ENCODE data around the gene WDR54.
"Not testable (repeated sequence)": the region's sequence is repeated elsewhere in the genome, so short reads cannot be mapped to it uniquely, and the experiment has no call there.

WDR54 gene

DNA sequence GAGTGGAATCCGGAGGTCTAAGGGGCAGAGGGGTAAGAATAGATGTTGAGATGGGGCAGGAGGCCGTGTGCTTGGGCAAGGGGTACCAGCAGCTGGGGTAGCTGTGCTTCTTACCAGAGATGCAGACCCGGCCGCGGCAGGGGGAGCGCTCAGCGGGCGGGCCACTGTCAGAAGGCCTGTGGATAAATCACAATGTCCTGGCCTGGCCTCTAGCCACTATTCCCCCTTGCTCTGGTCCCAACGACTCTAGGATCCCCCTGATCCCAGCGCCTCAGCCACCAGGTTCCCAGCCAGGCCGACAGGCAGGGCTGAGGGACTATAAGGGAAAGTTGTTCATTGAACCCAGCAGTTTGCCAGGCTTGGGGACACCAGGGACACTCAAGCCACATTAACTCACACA lies 9.0 kb downstream of the WDR54 start:
- no peak for DNase-seq

DNA sequence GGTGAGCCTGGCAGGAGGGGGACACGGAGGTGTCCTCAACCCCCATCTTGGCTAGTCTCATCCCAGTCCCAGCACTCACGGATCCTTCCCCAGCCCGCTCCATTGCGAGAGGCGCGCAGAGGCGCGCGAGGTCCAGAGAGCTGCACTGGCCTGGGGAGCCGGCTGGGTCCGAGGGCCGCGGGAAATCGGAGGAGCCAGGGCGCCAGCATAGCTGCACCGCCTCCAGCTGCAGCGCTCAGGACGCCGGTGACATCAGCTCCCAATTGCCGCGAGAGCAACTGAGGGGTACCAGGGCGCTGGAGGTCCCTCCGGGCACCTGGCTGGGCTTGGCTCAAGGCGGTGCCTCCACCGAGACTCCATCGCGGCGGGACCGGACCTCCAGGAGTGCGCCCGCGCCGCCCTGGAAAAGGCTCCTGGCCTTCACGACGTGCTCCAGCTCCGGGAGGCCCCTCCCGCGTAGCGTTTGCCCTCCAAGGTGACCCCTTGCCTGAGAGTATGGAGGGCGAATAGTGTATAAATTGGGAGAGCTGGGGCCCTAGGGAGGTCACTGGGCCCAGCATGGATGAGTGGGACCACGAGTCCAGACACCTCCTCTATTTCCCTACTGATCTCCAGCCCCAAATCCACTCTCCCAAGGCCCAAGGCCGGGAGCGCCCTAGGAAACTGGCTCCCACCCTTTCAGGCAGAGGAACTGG lies 14.7 kb downstream of the WDR54 start:
- DNase-seq, result no peak

DNA sequence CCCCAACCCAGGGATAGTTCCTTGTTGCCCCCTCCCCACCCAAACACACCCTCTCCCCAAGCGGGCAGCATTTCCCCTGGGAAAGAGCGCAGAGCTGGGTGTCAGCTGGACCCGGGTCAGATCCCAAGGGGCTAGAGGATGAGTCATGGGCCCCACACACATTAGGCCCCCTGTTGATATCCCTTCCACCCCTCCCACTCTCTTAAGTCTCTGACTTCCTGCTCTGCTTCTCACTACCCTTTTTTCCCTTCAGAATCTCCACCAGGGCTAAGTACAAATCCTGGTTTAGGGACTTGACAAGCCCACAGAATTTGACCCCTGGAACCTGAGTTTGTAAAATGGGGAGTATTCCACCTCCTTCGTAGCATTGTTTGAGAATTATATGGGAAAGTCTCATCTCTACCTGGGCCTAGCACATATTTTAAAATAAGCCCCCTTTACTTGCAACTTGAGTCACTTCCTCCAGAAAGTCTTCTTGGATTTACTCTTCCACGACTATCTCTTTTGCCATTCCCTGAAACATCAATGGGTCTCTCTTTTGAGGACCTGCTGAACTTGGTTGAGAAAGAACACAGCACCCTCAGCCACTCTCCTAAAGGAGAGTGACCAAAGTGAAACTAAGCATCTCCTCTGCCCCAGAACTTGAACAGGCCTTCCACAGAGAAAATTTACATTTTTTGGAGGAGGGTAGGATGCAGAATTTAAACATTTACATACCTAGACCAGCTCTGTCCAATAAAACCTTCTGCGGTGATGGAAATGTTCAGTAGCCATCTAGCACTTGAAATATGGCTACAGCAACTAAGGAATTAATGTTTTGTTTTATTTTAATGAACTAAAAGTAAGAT lies 15.5 kb downstream of the WDR54 start:
- DNase-seq, result no peak

DNA sequence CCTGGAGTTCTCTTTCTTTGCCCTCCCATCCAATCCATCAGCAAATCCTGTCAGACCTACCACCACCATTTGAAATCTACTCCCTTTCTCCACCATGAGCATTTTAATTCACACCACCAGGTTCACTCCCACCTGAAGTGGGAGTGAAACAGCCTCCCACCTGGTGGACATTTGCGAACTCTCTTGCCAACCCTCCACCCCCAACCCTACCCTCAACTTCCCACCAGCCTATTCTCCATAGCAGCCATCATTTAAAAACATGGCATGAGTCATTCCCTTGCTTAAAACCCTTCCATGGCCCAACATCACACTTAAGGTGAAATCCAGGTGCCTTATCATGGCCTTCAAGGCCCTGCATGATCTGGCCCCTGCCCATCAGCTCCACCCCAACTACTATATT lies 16.7 kb downstream of the WDR54 start:
- DNase-seq, result no peak

DNA sequence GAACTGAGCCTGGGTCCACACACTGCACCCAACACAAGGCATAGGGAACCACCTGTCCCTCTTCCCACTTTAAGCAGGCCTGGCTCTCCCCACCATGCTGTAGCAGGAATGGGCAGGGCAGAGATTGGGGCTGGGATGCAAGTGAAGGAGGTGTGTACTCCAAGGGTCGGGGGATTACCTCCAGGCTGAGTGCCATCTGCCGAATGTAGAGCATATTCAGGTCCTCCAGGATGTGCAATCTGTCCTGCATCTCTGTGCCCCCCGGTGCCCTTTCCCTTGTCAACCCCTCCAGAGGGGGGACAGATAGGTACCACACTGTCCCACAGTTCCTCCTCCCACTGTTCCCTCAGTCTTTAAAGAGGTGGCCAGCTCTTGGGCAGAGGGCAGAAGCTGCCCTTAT lies 17.8 kb downstream of the WDR54 start:
- DNase-seq, result no peak

DNA sequence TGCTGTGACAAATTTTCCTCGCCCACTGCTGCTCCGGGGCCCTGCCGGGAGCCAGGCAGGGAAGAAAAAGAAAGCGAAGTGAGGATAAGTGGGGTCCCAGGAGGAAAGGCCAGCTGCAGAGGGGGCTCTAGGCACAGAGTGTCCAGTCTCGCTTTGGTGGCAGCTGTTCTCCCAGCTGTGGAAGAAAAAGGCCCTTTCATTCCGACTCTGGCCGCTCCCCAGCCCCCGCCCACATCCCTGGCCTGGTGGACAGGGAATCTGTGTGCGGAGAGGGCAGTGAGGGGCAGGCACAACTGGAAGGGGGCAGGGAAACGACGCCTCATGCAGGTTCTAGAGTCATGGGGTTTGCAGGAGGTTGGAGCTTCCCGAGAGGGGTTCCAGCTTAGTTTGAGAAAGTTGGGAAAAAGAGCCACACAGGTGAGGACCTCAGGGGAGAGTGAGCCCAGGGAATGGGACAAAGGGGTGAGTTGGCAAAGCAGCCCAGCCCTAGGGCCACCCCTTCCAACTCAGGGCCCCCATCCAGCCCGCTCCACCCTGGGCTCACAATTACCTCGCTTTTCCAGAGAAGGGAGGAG lies 18.4 kb downstream of the WDR54 start:
- DNase-seq, result no peak

DNA sequence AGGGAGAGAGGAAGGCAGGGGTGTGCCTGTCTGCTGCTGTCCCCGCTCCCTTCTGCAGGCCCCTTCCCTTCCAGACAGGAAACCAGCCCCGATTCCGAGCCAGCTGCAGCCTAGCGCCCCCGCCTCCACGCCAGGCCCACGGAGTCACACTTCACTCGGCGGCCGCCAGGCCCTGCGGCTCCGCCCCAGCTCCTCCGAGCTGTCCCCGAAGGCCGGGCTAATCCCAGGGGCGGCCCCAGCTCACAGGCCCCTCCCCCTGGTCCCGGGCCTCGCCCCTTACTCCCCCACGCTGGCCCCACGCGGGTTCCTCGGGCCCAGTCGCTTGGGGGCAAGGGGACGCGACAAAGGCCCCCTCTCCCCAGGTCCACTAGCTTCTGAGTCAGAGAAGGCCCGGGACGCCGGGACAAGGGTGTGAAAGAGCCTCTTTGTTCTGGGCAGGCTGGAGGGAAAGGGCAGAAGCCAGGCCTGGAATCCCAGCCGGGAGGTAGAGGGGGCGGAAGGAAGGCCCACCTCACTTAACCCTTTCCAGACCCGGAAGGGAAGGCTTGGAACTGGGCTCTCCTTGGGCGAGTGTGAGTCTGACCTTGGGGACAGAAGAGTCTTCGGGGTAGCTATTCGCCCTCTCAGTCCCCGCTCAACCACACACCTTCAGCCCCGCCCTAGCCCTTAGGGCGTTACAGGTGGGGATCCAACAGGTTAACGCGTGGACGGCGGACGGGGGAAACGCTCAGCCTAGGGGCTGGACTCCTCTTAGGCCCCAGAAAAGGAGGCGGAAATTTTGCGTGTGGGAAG lies 19.0 kb downstream of the WDR54 start:
- peak; percentile 65 for DNase-seq

DNA sequence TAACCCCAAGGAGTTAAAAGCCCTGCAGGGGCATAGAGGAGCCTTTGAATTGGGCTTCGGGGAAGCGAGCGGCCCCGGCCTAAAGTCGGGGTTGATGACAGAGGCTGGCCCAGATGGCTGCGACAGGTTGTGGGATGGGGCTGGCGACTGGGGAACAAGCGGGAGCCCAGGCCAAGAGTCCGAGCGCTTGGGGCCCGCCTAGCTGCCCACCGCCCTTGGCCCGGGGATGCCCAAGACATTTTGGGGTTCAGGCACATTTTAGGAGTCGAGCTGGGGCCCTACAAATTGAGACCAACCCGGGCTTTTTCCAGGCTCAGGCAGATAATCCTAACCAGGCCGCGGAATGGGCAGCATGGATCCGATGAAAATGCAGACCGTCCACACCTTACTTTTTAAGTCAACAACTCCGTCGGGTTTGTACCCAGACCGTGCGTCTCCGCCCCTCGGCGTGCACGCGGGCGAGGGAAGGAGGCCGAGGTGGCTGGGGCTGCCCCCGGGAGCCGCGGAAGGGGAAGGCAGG lies 19.7 kb downstream of the WDR54 start:
- DNase-seq, result no peak

DNA sequence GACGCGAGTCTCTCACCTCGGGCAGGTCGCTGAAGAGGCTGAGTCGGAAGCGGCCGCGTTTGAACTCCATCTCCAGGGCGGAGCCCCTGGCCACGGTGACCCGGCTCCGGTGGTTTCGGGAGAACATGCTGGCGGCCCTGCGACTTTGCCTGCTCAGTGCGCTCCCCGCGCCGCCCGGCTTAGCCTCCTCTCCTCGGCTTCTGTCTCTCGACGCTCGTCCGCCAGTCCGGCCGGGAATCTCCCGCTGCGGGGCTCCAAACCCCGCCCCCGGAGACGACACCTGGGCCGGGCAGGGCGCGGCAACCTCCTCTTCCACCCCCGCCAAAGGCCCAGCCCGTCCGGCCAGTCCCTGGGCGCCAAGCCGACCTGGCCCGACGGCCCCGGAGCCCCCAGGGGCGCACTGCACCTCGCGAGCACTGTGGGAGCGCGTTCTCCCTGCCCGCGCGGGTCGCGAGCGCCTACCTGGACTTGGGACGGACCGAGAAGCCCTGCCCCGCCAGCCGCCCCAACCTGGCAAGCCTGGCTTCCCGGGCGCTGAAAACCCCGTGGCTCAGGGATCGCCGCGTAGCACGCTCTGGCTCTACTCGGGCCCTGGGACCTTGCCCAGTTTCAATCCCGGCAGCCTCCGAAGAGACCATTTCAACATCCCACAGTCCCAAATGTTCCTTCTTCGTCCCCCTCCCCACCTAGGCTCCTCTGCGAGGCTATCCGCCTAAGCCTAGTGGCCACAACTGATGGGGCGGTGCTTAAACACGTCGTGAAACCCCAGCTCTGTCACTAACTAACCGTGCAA lies 20.4 kb downstream of the WDR54 start, which contains the start of gene RTKN:
TSS of gene RTKN (minus strand) at position 248 of the 793 bp plus-strand sequence. CDS start at position 127, 121 bp downstream.
- peak; percentile 69 for DNase-seq

DNA sequence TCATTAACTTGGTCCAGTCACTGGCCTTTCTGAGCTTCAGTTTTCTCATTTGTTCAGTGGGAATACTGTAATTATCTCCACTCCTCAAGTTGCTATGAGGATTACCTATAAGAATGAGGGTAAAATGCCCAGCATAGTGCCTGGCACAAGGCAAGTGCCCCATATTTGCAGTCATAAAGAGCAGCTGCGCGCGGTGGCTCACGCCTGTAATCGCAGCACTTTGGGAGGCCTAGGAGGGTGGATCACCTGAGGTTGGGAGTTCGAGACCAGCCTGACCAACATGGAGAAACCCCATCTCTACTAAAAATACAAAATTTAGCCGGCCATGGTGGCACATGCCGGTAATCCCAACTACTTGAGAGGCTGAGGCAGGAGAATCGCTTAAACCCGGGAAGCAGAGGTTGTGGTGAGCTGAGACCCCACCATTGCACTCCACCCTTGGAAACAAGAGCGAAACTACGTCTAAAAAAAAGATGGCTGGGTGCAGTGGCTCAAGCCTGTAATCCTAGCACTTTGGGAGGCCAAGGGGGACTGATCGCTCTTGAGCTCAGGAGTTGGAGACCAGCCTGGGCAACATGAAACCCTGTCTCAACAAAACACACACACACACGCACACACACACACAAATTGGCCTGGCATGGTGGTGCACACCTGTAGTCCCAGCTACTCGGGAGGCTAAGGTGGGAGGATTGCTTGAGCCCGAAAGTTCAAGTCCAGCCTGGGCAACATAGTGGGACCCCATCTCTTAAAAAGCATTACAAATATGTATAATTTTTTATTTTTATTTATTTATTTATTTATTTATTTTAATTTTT lies 21.2 kb downstream of the WDR54 start:
- DNase-seq, result not testable (repeated sequence)

DNA sequence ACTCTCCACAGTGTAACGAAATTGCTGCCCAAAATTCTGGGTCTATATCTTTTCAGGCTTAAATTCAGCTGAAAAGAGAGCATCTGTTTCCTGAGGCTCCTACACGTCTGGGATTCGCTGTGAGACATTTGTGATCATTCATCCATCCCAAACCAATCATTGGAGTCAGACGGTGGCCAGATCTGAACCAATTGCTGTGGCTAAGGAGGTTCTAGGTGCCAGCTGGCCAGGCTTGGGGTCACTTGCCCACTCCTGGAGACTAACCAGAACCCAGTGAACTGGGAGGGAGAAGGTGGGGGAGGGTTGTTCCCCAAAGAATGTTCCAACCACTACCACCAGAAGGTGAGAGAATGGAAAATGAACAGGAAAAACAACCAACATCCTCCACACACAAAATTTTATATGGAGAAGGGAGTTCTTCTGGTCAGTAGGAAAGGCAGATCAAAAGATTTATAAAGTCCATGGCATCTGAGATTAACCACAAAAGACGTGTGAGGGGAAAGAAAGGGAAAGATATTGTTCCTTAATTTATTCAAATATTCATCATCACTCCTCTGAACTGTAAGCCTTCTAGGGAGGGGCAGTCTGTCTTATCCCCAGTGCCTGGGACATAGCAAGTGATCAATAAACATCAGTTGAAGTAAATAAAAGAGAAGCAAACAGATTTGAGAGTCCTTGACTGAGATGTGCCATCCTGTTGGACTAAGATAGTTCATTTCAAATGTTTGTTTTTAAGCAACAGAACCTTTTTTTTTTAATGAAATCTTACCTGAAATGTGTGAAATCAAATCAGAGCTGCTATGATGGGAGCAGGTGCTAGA lies 23.2 kb downstream of the WDR54 start:
- DNase-seq, result no peak

DNA sequence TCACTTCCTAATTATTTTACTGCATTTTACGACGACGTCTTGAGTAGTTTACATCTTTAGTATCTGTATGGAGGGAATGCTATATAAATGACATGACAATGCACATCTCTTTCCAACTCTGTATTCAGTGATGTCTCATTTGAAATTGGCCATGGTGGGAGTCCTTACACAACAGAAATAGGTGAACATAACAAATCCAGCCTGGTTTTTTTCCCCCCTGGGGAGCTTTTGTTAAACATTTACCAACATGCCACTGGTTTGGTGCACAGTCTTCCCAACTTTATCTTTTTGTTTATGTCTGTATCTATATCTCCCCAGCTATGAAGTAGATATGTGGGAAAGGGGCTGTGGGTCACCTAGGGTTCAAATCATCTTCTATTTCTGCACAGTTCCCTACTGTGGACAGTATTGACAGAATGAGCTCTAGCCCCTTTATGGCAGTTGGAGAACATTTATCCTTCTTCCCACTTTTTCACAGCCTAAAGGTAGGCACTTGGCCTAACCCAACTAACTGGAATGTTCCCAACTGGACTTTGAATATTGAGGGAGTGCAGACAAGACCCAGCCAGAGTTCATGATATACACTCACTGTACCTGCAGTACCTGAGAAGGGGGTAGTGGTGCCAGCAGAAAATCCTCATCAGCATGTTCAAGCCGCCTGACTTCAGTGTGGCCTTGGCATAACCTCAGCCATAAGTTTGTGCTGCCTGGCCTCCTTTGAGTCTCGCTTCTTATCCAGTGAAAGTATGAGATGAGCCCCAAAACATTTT lies 25.9 kb downstream of the WDR54 start:
- no peak for DNase-seq

DNA sequence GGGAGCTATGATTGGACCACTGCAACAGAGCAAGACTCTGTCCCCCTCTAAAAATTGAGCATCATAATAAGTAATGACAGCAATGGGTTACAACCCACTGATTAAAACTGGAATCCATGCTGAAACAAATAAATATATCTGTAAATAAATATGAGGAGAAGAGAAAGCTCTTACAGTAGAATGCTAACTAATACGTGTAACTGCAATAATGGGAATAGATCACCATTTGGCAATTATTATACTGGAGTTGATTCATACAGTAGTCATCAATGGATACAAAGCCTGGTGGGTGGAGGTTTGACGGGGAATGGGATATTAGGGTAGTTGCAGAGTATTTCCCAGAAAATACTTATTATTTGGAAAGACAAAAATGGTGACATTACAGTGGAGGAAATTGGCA lies 27.2 kb downstream of the WDR54 start:
- DNase-seq, result no peak

DNA sequence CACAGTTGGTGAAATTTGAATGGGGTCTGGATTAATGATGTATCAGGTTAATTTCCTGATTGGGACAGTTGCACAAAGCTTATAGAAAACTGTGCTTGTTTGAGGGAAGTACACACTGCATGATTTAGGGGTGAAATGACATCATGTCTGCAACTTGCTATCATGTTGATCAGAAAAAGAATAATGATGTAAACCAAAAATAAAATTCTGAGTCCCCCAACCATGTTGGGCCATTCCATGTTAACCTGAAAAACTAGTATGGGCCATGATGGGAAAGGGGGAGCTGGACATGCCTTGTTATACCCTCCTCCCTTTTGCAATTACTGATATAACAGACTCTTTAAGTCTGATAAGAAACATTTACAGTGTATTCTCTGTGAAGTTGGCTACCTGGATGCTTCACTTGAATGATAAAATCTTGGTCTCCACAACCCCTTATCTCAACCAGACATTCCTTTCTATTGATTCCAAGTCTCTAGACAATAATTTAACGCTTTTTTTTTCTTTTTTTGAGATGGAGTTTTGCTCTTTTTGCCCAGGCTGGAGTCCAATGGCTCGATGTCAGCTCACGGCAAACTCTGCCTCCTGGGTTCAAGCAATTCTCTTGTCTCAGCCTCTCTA lies 29.1 kb downstream of the WDR54 start:
- no peak for DNase-seq

DNA sequence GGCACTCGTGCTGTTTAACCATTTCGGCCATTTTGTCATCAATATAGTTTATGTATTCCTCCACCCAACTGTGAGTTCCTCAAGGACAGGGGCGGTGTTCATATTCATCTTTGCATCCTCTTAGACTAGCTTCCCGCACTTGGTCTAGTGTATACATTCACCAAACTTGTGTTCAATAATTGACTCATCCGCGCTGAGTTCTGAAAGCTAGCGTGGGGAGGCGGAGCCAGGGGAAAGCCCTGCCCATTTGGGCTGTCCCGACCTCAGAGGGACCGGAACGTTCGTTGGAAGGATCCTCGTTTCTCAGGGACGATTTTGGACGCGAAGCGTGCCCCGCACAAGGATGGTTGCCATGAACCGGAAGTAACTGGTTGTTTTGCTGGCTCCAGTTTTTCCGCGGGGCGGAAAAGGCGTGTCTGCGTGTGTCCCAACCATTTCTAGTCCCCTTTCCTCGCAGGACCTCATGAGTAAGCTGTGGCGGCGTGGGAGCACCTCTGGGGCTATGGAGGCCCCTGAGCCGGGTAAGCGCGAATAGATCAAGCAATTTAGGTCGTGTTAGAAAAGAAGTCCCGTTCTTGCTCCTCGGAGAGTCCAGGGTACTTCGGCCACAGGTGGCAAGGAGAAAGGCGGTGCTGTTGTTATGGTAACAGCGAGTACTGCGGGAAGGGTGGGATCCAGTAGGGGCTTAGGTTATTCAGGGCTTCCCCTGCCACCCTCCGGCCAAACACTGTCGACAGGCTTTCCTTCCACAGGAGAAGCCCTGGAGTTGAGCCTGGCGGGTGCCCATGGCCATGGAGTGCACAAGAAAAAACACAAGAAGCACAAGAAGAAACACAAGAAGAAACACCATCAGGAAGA lies 33.4 kb downstream of the WDR54 start, which contains the start of gene INO80B:
TSS of gene INO80B (plus strand) at position 434 of the 858 bp plus-strand sequence. CDS start at position 464, 30 bp downstream.
- peak; percentile 96 for DNase-seq

DNA sequence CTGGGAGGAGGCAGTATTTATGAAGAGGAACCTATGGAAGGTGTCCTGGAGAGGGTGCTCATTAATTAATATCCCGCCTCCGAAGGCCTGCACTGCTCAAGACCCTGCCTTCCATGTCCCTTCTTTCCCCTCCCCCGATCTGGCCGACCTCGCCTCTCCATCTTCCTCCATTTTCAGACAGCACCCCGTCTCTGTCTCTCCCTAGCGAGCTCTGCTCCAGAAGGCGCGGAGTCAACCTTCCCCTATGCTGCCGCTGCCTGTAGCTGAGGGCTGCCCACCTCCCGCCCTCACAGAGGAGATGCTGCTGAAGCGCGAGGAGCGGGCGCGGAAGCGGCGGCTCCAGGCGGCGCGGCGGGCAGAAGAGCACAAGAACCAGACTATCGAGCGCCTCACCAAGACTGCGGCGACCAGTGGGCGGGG lies 35.6 kb downstream of the WDR54 start:
- DNase-seq, result no peak

DNA sequence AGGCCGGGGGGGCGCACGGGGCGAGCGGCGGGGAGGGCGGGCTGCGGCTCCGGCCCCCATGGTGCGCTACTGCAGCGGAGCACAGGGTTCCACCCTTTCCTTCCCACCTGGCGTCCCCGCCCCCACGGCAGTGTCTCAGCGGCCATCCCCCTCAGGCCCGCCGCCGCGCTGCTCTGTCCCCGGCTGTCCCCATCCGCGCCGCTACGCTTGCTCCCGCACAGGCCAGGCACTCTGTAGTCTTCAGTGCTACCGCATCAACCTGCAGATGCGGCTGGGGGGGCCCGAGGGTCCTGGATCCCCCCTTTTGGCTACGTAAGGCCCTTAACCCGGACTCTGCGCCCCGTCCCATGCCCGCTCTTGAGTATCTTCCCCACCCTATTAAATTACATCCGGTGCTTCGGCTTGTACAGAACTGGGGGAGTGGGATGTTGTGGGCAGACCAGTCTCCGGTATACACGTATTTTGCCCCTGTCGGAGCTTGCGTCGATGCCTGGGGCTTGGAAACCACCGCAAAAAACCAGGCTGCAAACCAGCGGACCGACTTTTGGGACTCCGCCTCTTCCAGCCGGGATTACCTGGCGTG lies 36.1 kb downstream of the WDR54 start:
- DNase-seq, result peak; percentile 50
